ENCODE results near the gene B4GALT5.

Gene B4GALT5

DNA sequence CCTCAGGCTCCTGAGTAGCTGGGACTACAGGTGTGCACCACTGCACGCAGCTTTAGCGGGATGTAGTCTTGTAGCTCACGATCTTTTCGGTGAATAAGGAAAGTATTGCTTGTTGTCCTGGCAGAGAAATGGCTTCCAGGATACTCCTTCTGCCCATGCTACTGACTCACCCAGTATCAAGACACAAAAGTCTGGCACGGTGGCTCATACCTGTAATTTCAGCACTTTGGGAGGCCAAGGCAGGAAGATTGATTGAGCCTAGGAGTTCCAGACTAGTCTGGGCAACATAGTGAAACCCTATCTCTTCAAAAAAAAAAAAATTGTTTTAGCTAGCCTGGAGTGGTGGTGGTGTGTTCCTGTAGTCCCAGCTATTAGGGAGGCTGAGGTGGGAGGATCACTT, 40.9 kb upstream of the B4GALT5 start:
- TF ChIP-seq, protein P1, sequence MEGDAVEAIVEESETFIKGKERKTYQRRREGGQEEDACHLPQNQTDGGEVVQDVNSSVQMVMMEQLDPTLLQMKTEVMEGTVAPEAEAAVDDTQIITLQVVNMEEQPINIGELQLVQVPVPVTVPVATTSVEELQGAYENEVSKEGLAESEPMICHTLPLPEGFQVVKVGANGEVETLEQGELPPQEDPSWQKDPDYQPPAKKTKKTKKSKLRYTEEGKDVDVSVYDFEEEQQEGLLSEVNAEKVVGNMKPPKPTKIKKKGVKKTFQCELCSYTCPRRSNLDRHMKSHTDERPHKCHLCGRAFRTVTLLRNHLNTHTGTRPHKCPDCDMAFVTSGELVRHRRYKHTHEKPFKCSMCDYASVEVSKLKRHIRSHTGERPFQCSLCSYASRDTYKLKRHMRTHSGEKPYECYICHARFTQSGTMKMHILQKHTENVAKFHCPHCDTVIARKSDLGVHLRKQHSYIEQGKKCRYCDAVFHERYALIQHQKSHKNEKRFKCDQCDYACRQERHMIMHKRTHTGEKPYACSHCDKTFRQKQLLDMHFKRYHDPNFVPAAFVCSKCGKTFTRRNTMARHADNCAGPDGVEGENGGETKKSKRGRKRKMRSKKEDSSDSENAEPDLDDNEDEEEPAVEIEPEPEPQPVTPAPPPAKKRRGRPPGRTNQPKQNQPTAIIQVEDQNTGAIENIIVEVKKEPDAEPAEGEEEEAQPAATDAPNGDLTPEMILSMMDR (IDR thresholded peaks at IDR 0.05; ENCODE audit: low read depth, low read length) = no peak
- DNase-seq (ENCODE audit: extremely low read depth, low read depth) = no peak

DNA sequence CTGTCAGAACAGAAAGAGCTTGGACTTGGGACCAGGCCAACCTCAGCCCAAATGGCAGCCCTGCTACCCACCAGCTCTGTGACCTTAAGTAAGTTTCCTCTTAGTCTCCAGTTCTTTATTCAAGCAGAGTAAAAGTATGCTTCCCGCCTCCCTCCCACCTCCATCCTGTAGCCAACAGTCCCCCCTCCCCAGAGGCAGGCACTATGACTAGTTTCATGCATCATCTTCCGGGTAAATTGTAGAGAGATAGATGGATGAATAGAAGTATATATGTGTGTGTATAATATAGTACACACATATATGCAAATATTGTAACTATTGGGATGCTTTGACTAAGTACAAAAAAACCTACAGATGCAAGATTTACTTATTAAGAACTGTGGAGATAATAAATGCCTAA, 39.5 kb upstream of the B4GALT5 start:
- TF ChIP-seq, protein P1 (IDR thresholded peaks at IDR 0.05; ENCODE audit: low read depth, low read length) = no peak
- no peak for DNase-seq (ENCODE audit: extremely low read depth, low read depth)

DNA sequence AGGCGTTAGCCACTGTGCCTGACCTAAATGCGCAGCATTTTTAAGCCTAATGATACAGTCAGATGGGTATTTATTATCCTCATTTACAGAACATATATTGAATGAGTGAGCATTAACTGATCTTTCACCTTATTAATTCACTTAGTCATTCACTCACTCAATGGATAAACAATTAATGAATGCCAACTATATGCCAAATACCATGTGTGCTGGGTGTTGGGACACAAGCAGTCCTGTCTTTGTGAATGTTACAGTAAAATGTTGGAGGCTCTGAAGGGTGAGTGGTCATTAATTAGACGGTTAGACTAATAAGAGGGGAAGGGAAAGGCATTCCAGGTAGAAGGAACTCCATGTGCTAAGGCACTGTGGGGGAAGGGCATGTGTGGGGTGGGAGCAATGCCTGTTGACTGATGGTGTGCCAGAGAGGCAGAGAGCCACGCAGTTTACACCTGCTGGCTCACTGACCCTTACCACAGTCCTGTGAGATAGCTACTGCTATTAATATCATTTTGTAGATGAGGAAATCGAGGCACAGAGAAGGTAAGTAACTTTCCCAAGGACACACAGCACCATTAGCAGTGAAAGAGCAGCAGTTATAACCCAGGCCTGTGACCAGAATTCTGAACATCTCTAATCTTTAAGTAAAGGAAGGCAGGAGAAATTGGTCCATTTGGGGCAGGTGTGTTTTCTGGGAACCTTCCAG, 38.7 kb upstream of the B4GALT5 start:
- no peak for DNase-seq (ENCODE audit: extremely low read depth, low read depth)
- TF ChIP-seq, protein P1 (IDR thresholded peaks at IDR 0.05; ENCODE audit: low read depth, low read length) = no peak

DNA sequence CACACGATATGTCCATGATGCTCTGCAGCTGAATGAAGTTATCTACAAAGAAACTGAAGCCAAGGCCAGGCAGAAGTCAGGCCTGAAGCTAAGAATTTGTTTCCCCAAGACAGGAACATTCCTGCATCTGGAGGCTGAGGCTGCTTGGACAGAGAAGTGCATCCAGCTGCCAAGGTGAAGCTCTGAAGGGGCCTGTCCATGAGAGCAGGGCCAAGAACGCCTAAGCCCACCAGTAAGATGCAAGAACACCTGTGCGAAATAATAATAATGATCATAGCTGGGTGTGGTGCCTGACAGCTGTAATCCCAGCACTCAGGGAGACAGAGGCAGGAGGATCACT, 37.7 kb upstream of the B4GALT5 start:
- TF ChIP-seq, protein P1 (IDR thresholded peaks at IDR 0.05; ENCODE audit: low read depth, low read length) = no peak
- DNase-seq (ENCODE audit: extremely low read depth, low read depth) = no peak

DNA sequence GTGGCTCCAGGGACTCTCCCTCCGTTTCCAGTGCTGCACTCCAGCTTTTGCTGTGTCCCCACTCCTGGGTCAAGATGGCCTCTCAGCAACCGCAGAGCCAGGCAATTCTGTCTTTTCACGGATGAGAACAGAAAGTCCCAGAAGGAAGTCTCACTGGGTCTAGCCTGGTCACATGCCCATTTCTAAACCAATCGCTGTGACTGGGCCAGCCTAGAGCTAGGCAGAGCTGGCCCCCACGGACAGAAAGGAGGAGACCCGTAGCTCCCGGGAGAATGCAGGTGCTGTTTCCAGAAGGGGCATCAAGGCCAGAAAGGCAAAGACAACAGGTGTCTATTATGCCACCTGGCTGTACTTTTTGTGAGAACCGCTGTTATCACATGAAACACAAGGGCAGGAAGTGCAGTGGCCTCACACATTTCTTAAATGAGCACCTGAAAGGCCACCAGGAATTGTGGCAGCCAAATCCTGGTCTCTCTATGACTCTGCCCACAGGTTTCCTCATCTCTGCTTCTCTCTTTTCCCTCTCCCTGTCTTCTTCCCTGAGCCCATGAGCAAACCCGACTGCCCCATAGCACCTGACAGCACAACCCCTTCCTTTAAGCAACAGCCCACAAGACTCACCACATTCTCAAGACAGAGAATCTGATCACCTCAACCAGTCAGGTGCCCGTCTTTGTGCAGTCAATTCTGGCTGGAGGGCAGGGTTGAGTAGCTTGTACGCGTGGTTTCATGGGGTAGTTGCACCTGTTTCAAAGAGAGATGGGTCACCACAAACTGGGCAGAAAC, 37.1 kb upstream of the B4GALT5 start:
- DNase-seq (ENCODE audit: extremely low read depth, low read depth) = no peak
- TF ChIP-seq, protein P1 (IDR thresholded peaks at IDR 0.05; ENCODE audit: low read depth, low read length) = no peak

DNA sequence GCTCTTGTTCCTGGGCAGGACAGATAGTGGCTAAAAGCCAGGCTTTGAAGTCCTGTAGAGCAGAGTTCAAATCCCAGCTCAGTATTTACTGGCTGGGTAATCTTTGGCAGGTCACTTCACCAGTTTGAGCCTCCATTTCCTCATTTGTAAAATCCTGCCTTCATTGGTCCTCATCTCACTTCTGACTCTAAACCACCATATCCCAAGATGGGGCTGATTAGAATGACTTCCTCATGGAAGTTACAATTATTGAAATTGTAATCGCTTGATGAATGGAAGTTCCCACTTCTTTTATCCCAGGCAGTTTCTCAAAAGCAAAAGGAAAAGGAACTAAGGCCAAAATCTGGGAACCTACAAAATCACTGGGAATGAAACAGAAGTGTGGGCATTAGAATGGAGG, 35.9 kb upstream of the B4GALT5 start:
- TF ChIP-seq, protein P1 (IDR thresholded peaks at IDR 0.05; ENCODE audit: low read depth, low read length) = no peak
- DNase-seq (ENCODE audit: extremely low read depth, low read depth) = no peak

DNA sequence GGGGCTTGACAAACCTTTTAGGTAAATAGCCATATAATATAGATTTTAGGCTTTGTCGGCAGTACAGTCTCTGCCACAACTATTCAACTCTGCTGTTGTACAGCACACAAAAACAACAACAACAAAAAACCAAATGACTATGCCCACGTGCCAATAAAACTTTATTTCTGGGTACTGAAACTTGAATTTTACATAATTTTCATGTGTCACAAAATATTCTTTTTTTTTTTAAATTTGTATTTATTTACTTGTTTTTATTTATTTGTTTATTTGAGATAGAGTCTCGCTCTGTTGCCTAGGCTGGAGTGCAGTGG, 34.8 kb upstream of the B4GALT5 start:
- DNase-seq (ENCODE audit: extremely low read depth, low read depth) = no peak
- TF ChIP-seq, protein P1 (IDR thresholded peaks at IDR 0.05; ENCODE audit: low read depth, low read length) = no peak

All from AG09319 (cell line).